ENCODE measurements around the gene RRP1.

The RRP1 gene

GRCh38 chr21:43789276-43790009, at the start of gene RRP1:
Gene RRP1, plus strand, starts transcription at chr21:43789577. Its CDS starts 53 bp downstream, at chr21:43789630.
- peak; percentile 76 to 95 for DNase-seq (ENCODE audit: extremely low read depth in 1 of 2, low read depth in 1 of 2)

- DNase-seq (ENCODE audit: extremely low read depth in 1 of 2, low read depth in 1 of 2): no peak
Measured at GRCh38 chr21:43739621-43740435, 49.5 kb upstream of the RRP1 start.

- DNase-seq (ENCODE audit: extremely low read depth in 1 of 2, low read depth in 1 of 2): no peak
Measured at GRCh38 chr21:43740497-43741156, 48.8 kb upstream of the RRP1 start.

GRCh38 chr21:43741423-43742096, 47.8 kb upstream of the RRP1 start:
- no peak for DNase-seq (ENCODE audit: extremely low read depth in 1 of 2, low read depth in 1 of 2)

- no peak for DNase-seq (ENCODE audit: extremely low read depth in 1 of 2, low read depth in 1 of 2)
Measured at GRCh38 chr21:43743947-43744346, 45.4 kb upstream of the RRP1 start.

- DNase-seq (ENCODE audit: extremely low read depth in 1 of 2, low read depth in 1 of 2): no peak
Measured at GRCh38 chr21:43744725-43745124, 44.7 kb upstream of the RRP1 start.

- DNase-seq (ENCODE audit: extremely low read depth in 1 of 2, low read depth in 1 of 2): no peak
Measured at GRCh38 chr21:43745772-43746517, 43.4 kb upstream of the RRP1 start.

GRCh38 chr21:43748622-43749021, 40.8 kb upstream of the RRP1 start:
- no peak for DNase-seq (ENCODE audit: extremely low read depth in 1 of 2, low read depth in 1 of 2)

- DNase-seq (ENCODE audit: extremely low read depth in 1 of 2, low read depth in 1 of 2): no peak
Measured at GRCh38 chr21:43749651-43750262, 39.6 kb upstream of the RRP1 start.

- DNase-seq (ENCODE audit: extremely low read depth in 1 of 2, low read depth in 1 of 2): no peak
Measured at GRCh38 chr21:43750339-43751033, 38.9 kb upstream of the RRP1 start.

GRCh38 chr21:43751955-43752591, 37.3 kb upstream of the RRP1 start:
- no peak for DNase-seq (ENCODE audit: extremely low read depth in 1 of 2, low read depth in 1 of 2)

- DNase-seq (ENCODE audit: extremely low read depth in 1 of 2, low read depth in 1 of 2): no peak
Measured at GRCh38 chr21:43752758-43753438, 36.5 kb upstream of the RRP1 start.

- DNase-seq (ENCODE audit: extremely low read depth in 1 of 2, low read depth in 1 of 2): no peak
Measured at GRCh38 chr21:43753439-43753799, 36.0 kb upstream of the RRP1 start.

- no peak for DNase-seq (ENCODE audit: extremely low read depth in 1 of 2, low read depth in 1 of 2)
Measured at GRCh38 chr21:43754948-43755781, 34.2 kb upstream of the RRP1 start.

- DNase-seq (ENCODE audit: extremely low read depth in 1 of 2, low read depth in 1 of 2): no peak
Measured at GRCh38 chr21:43755820-43756594, 33.4 kb upstream of the RRP1 start.

GRCh38 chr21:43757601-43758000, 31.8 kb upstream of the RRP1 start:
- DNase-seq (ENCODE audit: extremely low read depth in 1 of 2, low read depth in 1 of 2): no peak
